OCI-LY3 (cell line): Measurements from ENCODE around the gene CACNA2D2.

Source experiments
- CTCF ChIP-seq: fragments of 200-600, 300-600 bp; sonication (generic); IDR thresholded peaks from 2 replicates; pipeline ENCODE4 v1.5.1; 2014; ENCODE audit warnings: antibody characterized with exemption, low read length, low read depth
- EZH2phosphoT487 ChIP-seq: fragments of 200-600 bp; shearing (Covaris generic); IDR thresholded peaks from 2 replicates; pipeline ENCODE4 v1.6.1; 2018; ENCODE audit warnings: antibody characterized with exemption, mixed run types, low read depth

DNA sequence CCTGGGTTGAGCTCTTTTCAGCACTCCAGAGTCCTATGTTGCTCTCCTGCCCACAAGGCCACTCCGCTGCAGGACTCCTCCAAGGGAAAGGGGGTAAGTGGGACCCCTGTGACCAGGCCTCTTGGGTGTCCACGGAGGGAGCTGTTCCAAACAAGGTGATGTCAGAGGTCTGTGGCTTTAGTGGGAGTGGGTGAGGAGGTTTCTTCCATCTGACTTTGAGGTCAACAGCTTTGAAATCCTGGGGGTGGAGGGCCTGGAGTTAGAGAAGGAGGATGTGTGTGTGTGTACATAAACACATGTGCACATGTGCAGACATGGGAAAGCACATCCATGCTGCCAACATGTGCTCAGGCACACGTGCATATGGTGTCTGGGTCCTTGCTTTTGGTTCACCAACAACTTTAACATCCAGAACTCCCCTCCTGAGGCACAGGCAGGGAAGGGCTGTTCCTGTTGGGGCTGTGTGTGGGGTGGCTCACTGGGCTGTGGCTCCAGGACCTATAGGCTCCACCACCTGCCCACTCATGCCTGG lies 92.8 kb downstream of the CACNA2D2 start:
- TF ChIP-seq CTCF = no peak
- TF ChIP-seq EZH2phosphoT487 = no peak
